Adrenal gland (tissue), 12 donors: ENCODE measurements around the gene BLCAP. TPM values are rescaled to one million over a fixed set of nuclear protein-coding genes. Genes with fewer than 3 reads are reported as not detected.
A peak's percentile ranks its signal among the peaks of the same experiment; 100 is the strongest.

Experiments
- DNase-seq, 7 donors: peaks; one replicate each; pipeline ENCODE4 v3.0.0-alpha.2; 2019 to 2020
- H3K27ac ChIP-seq, 5 donors: fragments of 200-600 bp; sonication (generic) in 4 of 5; 1 replicate in 3 of 5; 2 replicates in 2 of 5; pipeline versions ENCODE4 v1.5.1 to v1.8.0; 2016 to 2020; ENCODE audit warnings: mild to moderate bottlenecking in 1 of 5
- H3K27me3 ChIP-seq: fragments of 200-600 bp; 2 replicates; pipeline ENCODE4 v1.8.0; 2021
- H3K36me3 ChIP-seq, 2 donors: fragments of 200-600 bp; replicated peaks in 1 of 2; 1 replicate in 1 of 2; 2 replicates in 1 of 2; pipeline versions ENCODE4 v1.5.1 to v1.8.0; 2018 to 2022
- H3K4me1 ChIP-seq, 2 donors: fragments of 200-600 bp; replicated peaks in 1 of 2; 1 replicate in 1 of 2; 2 replicates in 1 of 2; pipeline versions ENCODE4 v1.5.1 to v1.8.0; 2018 to 2021
- H3K4me3 ChIP-seq, 4 donors: fragments of 200-600 bp; sonication (generic) in 3 of 4; one replicate each; pipeline ENCODE4 v1.5.1; 2016 to 2018
- H3K9me3 ChIP-seq, 3 donors: fragments of 200-600 bp; sonication (generic) in 1 of 3; replicated peaks in 1 of 3; 1 replicate in 2 of 3; 2 replicates in 1 of 3; pipeline versions ENCODE4 v1.5.1 to v1.8.0; 2016 to 2021
- POLR2A ChIP-seq, 2 donors: fragments of 450-650 bp; IDR thresholded peaks; one replicate each; pipeline ENCODE4 v1.6.1; 2017; ENCODE audit warnings: antibody characterized with exemption in 2 of 2, mild to moderate bottlenecking in 2 of 2, moderate library complexity in 1 of 2
- WGBS, 4 donors: extraction: QIAGEN DNeasy Blood & Tissue Kit in 2 of 4; methylation state at CpG; one replicate each; pipeline versions ENCODE4 v1.1.5 to v1.1.7; 2013 to 2017; 5-methylcytosine and 5-hydroxymethylcytosine counted together
- intact Hi-C, 2 donors: fragments of 100-400 bp; cut with DNase I; formaldehyde crosslinking; loops; one replicate each; pipeline versions ENCODE4 v1.14.1 to v1.15.0; 2022 to 2023
- polyA plus RNA-seq, 3 donors: library from polyadenylated mRNA; stranded (reverse); fragments of 200-250 nt in 2 of 3; fragments of 350-450 nt in 1 of 3; fragmentation: Illumina TruSeq in 1 of 3; extraction: RNeasy Lipid Tissue Mini Kit (QIAGEN cat#74804) in 1 of 3; gene quantifications; one replicate each; pipeline ENCODE4 v1.2.3, GENCODE V29; 2013 to 2014
- total RNA-seq, 9 donors: library from RNA; depleted of rRNA in 4 of 9; stranded (reverse); fragments of >200 nt in 4 of 9; fragments of 120-200 nt in 1 of 9; fragmentation: NEBNext Ultra II Directional in 1 of 9; extraction: Animal tissue kit (Norgen Biotek cat#: 25700) in 1 of 9; gene quantifications; one replicate each; pipeline versions ENCODE4 v1.1.0 to v1.2.4, GENCODE V29; 2013 to 2023
- TF ChIP-seq, protein P1 (sequence below), 6 experiments: fragments of 450-650 bp in 4 of 6; fragments of 200-600 bp in 2 of 6; sonication (generic) in 1 of 6; IDR thresholded peaks; 1 replicate in 5 of 6; 2 replicates in 1 of 6; pipeline versions ENCODE4 v1.5.1 to v1.8.0; 2016 to 2021; ENCODE audit warnings: antibody characterized with exemption in 6 of 6, mild to moderate bottlenecking in 2 of 6, moderate library complexity in 1 of 6
- donor health status: healthy with polysubstance abuse.
- donor health status: Bipolar disorder and iron deficiency.
- donor health status: DM: yes; HTN: yes; CAD: no.
- donor health status: DM: no; HTN: no; CAD: no.
- donor health status: DM: no; HTN: no; CAD: no.
- donor health status: DM: yes; HTN: yes; CAD: no.

The BLCAP gene
- total and polyA plus RNA-seq, 12 donors = 50.2 to 105 (median 68.4) TPM

DNA sequence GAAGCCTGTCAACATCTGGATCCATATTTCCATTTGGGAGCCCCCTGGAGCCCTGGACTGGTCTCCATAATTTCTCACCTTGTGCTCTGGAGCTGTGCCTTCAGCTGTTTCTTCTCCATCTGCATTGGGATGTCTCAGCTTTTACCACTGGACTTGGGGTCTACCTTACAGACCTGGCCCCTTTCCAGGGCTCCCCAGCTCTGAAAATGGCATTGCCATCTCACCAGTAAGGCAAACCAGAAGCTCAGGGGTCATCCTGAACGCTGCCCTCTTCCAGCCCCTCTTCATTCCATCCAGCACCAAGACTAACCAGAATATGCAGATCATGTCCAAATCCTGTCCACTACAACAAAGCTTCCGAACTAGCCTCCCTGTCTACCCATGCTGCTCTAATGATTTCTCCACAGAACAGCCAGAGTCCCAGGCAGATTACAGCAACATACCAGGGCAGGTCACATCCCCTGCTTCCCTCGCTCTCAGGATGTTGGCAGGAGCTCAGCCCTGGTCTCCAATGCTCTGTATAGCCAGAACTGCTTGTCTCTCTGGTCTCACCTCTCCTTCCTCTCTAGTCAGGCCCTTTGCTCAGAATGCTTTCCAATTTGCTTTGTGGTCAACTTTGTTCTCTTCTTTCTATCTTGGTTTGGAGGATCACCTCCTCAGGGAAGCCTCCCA lies 24.3 kb downstream of the BLCAP start:
- TF ChIP-seq, protein P1, sequence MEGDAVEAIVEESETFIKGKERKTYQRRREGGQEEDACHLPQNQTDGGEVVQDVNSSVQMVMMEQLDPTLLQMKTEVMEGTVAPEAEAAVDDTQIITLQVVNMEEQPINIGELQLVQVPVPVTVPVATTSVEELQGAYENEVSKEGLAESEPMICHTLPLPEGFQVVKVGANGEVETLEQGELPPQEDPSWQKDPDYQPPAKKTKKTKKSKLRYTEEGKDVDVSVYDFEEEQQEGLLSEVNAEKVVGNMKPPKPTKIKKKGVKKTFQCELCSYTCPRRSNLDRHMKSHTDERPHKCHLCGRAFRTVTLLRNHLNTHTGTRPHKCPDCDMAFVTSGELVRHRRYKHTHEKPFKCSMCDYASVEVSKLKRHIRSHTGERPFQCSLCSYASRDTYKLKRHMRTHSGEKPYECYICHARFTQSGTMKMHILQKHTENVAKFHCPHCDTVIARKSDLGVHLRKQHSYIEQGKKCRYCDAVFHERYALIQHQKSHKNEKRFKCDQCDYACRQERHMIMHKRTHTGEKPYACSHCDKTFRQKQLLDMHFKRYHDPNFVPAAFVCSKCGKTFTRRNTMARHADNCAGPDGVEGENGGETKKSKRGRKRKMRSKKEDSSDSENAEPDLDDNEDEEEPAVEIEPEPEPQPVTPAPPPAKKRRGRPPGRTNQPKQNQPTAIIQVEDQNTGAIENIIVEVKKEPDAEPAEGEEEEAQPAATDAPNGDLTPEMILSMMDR (IDR thresholded peaks at IDR 0.05) = no peak
- TF ChIP-seq POLR2A (IDR thresholded peaks at IDR 0.05) = no peak
- DNase-seq = peak in 1 of 7 donors; percentile 53
- H3K27ac ChIP-seq = no peak overlapping the region
- H3K9me3 ChIP-seq = no peaks in the 10 kb centered on the region
- 77 to 92% (median 84%) methylated on average over 3 of the region's 3 CpGs for WGBS, 4 donors
- H3K27me3 ChIP-seq = no peaks in the 10 kb centered on the region
- H3K4me3 ChIP-seq = no peak overlapping the region
- peaks cover 0 to 5% of the 10 kb centered on the region in 2 donors for H3K36me3 ChIP-seq
- H3K4me1 ChIP-seq = no peaks in the 10 kb centered on the region
- intact Hi-C loops = no loop called here

DNA sequence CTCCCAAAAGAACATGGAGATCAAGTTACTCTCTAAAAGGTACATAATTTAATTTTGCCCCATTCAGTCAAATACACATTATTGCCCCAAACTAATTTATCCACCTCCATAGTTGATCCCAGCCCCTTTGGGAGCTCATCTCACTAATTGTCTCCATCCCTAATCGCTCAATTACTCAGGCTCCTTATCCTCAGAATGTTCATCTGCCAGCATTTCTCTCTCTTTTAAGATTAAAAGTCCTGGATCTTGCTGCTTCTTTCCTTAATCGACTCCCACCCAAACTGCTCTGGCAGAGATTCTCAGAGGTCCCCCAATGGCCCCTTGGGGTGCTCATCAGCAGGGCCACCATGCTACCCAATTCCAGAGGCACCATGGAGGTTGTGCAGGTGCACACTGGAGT lies 25.0 kb downstream of the BLCAP start:
- intact Hi-C loops = no loop called here
- Histone ChIP-seq H3K4me3 (no peak overlapping the region), H3K27ac (no peak overlapping the region), H3K27me3 (no peaks in the 10 kb centered on the region), H3K36me3 (no peaks in the 10 kb centered on the region), H3K9me3 (no peaks in the 10 kb centered on the region), H3K4me1 (no peaks in the 10 kb centered on the region)
- WGBS, 4 donors = 84 to 92% (median 88%) methylated on average over 2 of the region's 2 CpGs
- DNase-seq = no peak
- TF ChIP-seq POLR2A (IDR thresholded peaks at IDR 0.05) = no peak
- TF ChIP-seq, protein P1 (IDR thresholded peaks at IDR 0.05) = no peak

DNA sequence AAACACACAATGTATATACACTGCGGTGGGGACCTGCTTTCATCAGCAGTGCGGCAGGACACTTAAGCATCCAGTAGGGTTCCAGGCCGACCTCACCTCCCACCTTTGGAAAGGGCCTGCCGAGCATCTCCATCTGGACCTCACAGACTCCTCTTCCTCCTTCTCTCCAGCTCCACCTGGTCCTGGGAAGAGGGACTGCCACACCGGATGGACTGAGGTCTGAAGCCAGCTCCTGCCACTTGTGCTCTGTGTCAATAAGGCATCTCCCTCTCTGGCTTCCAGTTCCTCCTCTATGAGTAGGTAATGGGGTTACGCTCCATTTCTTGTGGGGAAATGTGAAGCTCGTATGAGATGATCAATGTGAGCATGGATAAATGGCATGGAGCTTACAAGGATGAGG lies 25.7 kb downstream of the BLCAP start:
- Histone ChIP-seq H3K27me3 (no peaks in the 10 kb centered on the region), H3K36me3 (no peaks in the 10 kb centered on the region), H3K4me1 (no peaks in the 10 kb centered on the region), H3K9me3 (no peaks in the 10 kb centered on the region), H3K4me3 (no peak overlapping the region), H3K27ac (no peak overlapping the region)
- WGBS, 4 donors = 91 to 94% (median 93%) methylated on average over 5 to 7 of the region's 7 CpGs
- DNase-seq = peak in 1 of 7 donors; percentile 49
- intact Hi-C loops = no loop called here
- TF ChIP-seq, protein P1 (IDR thresholded peaks at IDR 0.05) = no peak
- no peak for TF ChIP-seq POLR2A (IDR thresholded peaks at IDR 0.05)

DNA sequence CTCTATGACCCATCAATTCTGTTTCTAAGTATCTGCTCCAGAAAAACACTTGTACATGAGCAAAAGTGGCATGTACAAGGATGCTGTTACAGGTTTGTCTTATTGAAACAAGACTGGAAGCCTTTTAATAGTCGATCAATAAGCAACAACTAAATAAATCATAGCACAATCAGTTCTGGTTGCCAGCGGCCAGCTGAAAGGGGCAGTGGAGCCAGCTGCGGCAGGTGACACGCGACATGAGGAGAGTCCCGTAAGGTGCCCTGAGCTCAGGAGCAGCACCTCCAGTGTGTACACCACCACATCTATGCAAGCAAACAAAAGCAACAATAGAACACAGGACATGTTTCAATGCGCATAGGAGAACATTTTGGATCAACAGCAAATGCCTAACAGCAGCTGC lies 27.4 kb downstream of the BLCAP start:
- Histone ChIP-seq H3K4me3 (no peak overlapping the region), H3K9me3 (no peaks in the 10 kb centered on the region), H3K4me1 (no peaks in the 10 kb centered on the region), H3K36me3 (no peaks in the 10 kb centered on the region), H3K27me3 (no peaks in the 10 kb centered on the region), H3K27ac (no peak overlapping the region)
- DNase-seq = peak in 1 of 7 donors; percentile 29
- intact Hi-C loops = no loop called here
- TF ChIP-seq, protein P1 (IDR thresholded peaks at IDR 0.05) = no peak
- no peak for TF ChIP-seq POLR2A (IDR thresholded peaks at IDR 0.05)
- 90 to 97% (median 94%) methylated on average over 7 of the region's 7 CpGs for WGBS, 4 donors
